A172 (cell line): ENCODE results near the gene DOCK7. TPM values are rescaled to one million over a fixed set of nuclear protein-coding genes. Genes with fewer than 3 reads are reported as not detected.
A peak's percentile ranks its signal among the peaks of the same experiment; 100 is the strongest.

Experiments used
- DNase-seq: peaks from one replicate; pipeline ENCODE4 v3.0.0-alpha.2; 2015; ENCODE audit warnings: low spot score
- total RNA-seq: library from RNA; depleted of rRNA; stranded (reverse); fragments of >200 nt; shearing (Covaris generic); gene quantifications from 2 replicates; pipeline ENCODE4 v1.2.3, GENCODE V29; 2014

The DOCK7 gene
- total RNA-seq, 1 experiment from 2014 or later, result 70.2 TPM

DNA sequence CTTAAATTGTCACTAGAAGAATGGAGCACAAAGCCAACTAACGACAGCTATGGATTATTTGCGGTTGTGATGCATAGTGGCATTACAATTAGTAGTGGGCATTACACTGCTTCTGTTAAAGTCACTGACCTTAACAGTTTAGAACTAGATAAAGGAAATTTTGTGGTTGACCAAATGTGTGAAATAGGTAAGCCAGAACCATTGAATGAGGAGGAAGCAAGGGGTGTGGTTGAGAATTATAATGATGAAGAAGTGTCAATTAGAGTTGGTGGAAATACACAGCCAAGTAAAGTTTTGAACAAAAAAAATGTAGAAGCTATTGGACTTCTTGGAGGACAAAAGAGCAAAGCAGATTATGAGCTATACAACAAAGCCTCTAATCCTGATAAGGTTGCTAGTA lies 237.9 kb downstream of the DOCK7 start:
- DNase-seq, result no peak

DNA sequence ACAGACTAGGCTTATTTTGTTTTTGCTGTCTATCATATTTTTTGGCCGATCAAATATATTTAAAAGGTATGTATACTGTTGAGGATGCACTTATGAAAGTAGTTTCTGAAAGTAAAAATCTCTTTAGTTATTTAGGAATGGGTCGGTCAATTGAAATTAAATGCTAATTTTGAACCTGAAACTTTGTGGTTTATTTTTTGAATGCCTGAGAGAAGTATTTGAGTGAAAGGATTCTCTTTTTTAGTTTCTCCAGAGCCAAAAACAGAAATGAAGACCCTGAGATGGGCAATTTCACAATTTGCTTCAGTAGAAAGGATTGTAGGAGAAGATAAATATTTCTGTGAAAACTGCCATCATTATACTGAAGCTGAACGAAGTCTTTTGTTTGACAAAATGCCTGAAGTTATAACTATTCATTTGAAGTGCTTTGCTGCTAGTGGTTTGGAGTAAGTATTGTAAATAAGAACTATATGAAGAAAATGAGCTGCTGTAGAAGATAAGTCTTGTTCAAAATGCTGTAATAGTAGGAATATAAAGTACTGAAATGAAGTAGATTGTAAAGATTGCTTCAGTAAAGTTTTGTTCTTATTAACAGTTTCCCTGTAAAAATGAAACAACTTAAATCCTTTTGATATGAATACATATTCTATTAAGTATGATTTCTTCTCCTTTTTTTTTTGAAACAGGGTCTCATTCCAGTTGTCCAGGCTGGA lies 239.8 kb downstream of the DOCK7 start:
- no peak for DNase-seq

GRCh38 chr1:62444701-62445100 lies 243.5 kb downstream of the DOCK7 start:
- DNase-seq, result no peak

GRCh38 chr1:62439652-62440371 lies 248.4 kb downstream of the DOCK7 start:
- no peak for DNase-seq

DNA sequence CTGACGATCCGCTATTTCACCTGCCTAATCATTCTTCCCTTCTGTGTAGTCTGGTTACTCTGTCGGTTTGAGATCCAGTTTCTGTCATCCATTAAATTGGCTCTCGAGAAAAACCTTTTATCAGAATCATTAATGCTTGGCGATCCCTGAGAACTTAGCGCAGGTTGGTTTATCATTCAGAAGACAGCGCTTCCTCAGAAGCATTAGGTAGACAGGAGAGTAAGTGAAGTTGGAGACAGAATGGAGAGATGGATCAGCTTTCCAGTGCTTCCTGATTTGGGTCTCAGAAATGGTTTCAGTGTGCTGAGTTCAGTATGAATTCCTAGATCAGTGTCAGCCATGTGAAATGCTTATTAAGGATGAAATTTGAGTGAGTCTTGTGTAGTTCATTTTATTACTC lies 250.0 kb downstream of the DOCK7 start:
- no peak for DNase-seq

DNA sequence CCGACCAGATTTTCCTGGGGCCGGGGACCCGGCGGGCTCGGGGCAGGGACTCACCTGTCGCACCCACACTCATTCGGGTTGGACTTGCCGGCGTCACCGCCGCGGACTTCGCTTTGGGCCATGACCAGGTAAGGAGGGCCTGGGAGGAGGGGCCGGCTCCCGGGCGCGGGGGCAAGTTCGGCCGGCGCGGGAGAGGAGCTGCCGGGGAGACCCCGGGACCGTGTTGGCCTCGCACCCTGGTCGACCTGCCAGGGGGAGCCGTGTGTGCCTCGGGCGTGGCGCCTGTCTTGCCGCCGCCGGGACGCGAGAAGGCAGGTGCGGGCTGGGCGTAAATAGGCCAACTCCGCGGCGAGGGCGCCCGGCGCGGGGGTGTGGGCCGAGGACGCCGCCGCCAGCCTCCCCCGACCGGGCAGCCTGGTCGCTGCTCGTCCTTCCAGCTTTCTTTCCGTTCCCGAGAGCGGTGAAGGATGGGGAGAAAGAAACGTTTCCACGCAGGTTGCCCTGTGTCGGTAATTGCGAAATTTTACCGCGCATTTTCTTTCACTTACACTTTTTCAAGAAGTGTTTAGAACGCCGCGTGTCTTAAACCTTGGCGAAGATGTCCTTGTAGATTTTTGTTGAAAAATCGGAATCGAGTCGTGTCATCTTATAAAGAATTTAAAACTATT lies 250.8 kb downstream of the DOCK7 start:
- no peak for DNase-seq

- peak; percentile 99 for DNase-seq
Measured at GRCh38 chr1:62436466-62437272, 251.5 kb downstream of the DOCK7 start, which contains the start of gene USP1. Gene USP1, plus strand, starts transcription at chr1:62437049. Its CDS starts 2,819 bp downstream, at chr1:62439868.

GRCh38 chr1:62436039-62436465 lies 252.1 kb downstream of the DOCK7 start:
- no peak for DNase-seq

GRCh38 chr1:62435231-62436038 lies 252.8 kb downstream of the DOCK7 start:
- no peak for DNase-seq

DNA sequence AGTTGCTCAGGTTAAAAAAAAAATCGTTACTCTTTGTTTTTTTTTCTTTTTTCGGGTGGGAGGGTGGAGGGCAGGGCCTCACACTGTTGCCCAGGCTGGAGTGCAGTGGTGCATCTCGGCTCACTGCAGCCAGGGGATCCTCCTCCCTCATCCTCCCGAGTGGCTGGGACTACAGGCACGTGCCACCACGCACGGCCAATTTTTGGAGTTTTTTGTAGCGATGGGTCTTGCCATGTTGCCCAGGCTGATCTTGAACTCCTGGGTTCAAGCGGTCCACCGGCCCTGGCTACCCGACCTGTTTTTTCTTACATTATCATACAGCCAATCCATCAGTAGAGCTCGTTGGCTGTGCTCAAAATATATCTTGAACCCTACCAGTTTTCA lies 253.6 kb downstream of the DOCK7 start:
- DNase-seq, result no peak

DNA sequence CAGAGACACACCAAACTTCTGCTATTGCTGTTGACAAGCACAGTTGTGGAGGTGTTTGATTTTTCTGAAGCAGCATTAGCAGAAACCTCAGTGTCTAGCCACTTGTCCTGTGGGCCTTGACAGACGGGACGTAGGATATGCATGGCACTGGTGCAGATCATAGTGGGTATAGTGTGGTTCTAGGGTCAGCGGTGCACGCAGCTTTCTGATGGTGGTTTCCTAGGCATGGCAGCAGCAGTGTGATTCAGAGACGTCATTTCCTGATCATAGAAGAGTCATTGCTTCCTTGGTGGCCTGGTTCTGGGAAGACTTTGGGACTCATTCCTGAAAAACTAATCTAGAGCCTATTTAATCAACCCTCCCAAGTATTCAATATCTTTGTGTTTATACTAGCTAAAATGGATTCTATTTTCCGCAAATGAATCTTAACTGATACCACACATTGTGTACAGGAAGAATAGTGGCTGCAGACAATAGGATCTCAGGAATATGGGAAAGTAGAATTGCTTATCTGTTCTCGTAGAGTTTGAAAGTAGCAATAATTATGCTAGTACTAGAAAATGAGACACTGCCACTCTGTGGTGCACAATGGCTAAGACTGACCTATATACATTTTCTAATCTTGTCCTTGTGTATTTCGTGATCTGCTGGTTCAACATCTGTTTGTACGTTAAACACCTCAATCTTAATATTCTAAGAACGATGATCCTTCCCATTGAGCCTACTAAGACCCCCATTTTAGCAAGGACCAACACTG lies 254.1 kb downstream of the DOCK7 start:
- no peak for DNase-seq

DNA sequence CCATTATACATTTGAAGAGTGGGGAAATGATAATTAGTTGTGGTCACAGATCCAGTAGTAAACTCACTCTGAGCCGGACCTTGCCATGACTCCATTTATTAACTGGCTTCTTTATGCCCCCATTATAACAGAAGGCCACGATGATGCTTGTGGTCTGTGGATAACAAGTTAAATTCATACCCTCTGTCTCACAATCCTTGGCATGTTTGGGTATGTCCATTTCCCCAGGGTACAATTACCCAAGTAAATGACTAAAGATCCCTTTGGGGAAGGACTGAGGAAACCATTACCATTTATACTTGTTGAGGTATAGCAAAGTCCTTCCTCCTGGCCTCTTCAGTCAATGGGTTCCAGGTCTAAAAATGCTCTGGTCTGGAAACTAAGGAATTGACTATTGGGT lies 258.6 kb downstream of the DOCK7 start:
- no peak for DNase-seq

- DNase-seq, result no peak
Measured at GRCh38 chr1:62428351-62428750, 259.8 kb downstream of the DOCK7 start.

DNA sequence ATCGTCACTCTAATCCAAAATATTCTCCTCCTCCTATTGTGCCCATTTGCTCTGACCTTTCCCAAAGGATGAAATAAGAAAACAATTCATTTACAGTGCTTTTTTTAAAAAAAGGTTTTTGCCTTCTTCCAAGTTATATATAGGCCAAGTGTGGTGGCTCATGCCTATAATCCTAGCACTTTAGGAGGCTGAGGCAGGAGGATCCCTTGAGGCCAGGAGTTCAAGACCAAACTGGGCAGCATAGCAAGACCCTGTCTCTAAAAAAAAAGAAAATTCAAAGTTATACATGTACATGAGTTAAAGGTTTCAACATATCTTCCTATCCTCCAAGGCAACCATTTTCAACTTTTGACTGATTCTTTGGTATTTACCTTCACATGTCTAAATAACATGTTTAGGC lies 261.4 kb downstream of the DOCK7 start:
- no peak for DNase-seq

- DNase-seq, result no peak
Measured at GRCh38 chr1:62426237-62426636, 261.9 kb downstream of the DOCK7 start.

GRCh38 chr1:62425041-62425440 lies 263.1 kb downstream of the DOCK7 start:
- no peak for DNase-seq

DNA sequence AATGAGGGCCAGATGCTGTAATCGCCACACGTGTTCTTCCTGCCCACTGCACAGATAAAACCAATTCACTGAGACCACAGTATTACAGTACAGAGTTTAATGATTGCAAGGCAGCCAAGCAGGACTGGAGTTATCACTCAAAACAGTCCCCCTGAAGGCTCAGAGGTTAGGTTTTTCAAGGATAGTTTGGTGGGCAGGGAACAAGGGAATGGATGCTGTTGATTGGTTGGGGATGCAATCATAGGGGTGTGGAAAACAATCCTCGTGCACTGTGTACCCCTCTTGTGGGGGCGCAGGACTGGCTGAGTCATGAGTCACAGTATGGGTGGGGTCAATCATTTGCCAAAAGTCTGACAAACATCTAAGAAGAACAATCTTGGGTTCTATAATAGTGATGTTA lies 263.8 kb downstream of the DOCK7 start:
- DNase-seq, result no peak

- DNase-seq, result no peak
Measured at GRCh38 chr1:62423580-62424242, 264.5 kb downstream of the DOCK7 start.

- no peak for DNase-seq
Measured at GRCh38 chr1:62420214-62420613, 268.0 kb downstream of the DOCK7 start.
